ENCODE measurements around the gene POLR3K. TPM values are rescaled to one million over a fixed set of nuclear protein-coding genes. Genes with fewer than 3 reads are reported as not detected.
A peak's percentile ranks its signal among the peaks of the same experiment; 100 is the strongest.
"Not testable (repeated sequence)": the region's sequence is repeated elsewhere in the genome, so short reads cannot be mapped to it uniquely, and the experiment has no call there.

Gene POLR3K
- total RNA-seq, 1 donor from 2014 or later: 12.2 TPM

- not testable (repeated sequence) for H3K27ac Mint-ChIP-seq (ENCODE audit: unreplicated experiment); H3K9me3 Mint-ChIP-seq (ENCODE audit: unreplicated experiment); DNase-seq (ENCODE audit: low read depth); H3K4me3 ChIP-seq (ENCODE audit: insufficient read depth, low read depth, low read length); H3K4me2 ChIP-seq (ENCODE audit: low read length); H4K20me1 ChIP-seq (ENCODE audit: insufficient read depth, low read length); H3K9me3 ChIP-seq (ENCODE audit: insufficient read depth, low read depth, low read length); H3K79me2 ChIP-seq (ENCODE audit: insufficient read depth, low read length); H3K4me1 ChIP-seq (ENCODE audit: insufficient read depth, low read length); H3K27me3 Mint-ChIP-seq (ENCODE audit: low read depth, unreplicated experiment); H3K36me3 ChIP-seq (ENCODE audit: insufficient read depth, low read length); H3K36me3 Mint-ChIP-seq (ENCODE audit: low read depth, unreplicated experiment); H3K27me3 ChIP-seq (ENCODE audit: insufficient read depth, low read length); H3K4me3 Mint-ChIP-seq (ENCODE audit: unreplicated experiment); FAIRE-seq; H3K27ac ChIP-seq (ENCODE audit: low read depth, low read length); H3K4me1 Mint-ChIP-seq (ENCODE audit: low read depth, unreplicated experiment); H2AFZ ChIP-seq (ENCODE audit: low read depth, low read length); H3K9ac ChIP-seq (ENCODE audit: low read length)
- peak; percentile 35 for TF ChIP-seq CTCF (IDR thresholded peaks at IDR 0.05; ENCODE audit: insufficient read depth, low read depth, low read length)
Measured at GRCh38 chr16:10772-11171, 42.6 kb downstream of the POLR3K start.

GRCh38 chr16:9903-10665 lies 43.3 kb downstream of the POLR3K start:
- Mint-ChIP-seq H3K4me3 (ENCODE audit: unreplicated experiment) (peak overlapping the region; percentile 79), H3K4me1 (ENCODE audit: low read depth, unreplicated experiment) (no peaks in the 10 kb centered on the region), H3K27ac (ENCODE audit: unreplicated experiment) (no peak overlapping the region), H3K27me3 (ENCODE audit: low read depth, unreplicated experiment) (no peaks in the 10 kb centered on the region), H3K9me3 (ENCODE audit: unreplicated experiment) (no peaks in the 10 kb centered on the region), H3K36me3 (ENCODE audit: low read depth, unreplicated experiment) (no peaks in the 10 kb centered on the region)
- Histone ChIP-seq H3K9ac (ENCODE audit: low read length) (no peak overlapping the region), H3K9me3 (ENCODE audit: insufficient read depth, low read depth, low read length) (no peaks in the 10 kb centered on the region), H3K4me1 (ENCODE audit: insufficient read depth, low read length) (no peaks in the 10 kb centered on the region), H3K36me3 (ENCODE audit: insufficient read depth, low read length) (no peaks in the 10 kb centered on the region), H3K27me3 (ENCODE audit: insufficient read depth, low read length) (no peaks in the 10 kb centered on the region), H4K20me1 (ENCODE audit: insufficient read depth, low read length) (no peaks in the 10 kb centered on the region), H3K4me2 (ENCODE audit: low read length) (peak overlapping the region; percentile 36), H3K4me3 (ENCODE audit: insufficient read depth, low read depth, low read length) (peak overlapping the region; percentile 33), H2AFZ (ENCODE audit: low read depth, low read length) (no peak overlapping the region), H3K79me2 (ENCODE audit: insufficient read depth, low read length) (no peaks in the 10 kb centered on the region), H3K27ac (ENCODE audit: low read depth, low read length) (no peak overlapping the region)
- TF ChIP-seq EZH2 (IDR thresholded peaks at IDR 0.05; ENCODE audit: insufficient read depth, low read length): no peak
- TF ChIP-seq CTCF (IDR thresholded peaks at IDR 0.05; ENCODE audit: insufficient read depth, low read depth, low read length): no peak
- no peak for FAIRE-seq
- DNase-seq (ENCODE audit: low read depth): no peak

Small RNAs within 50 kb of the gene (microRNA-seq; reads per million reads assigned to microRNA genes)
- not detected for gene MIR6859-4

Other genes starting within 250 kb of the POLR3K start
- 34.1 and 35.9 TPM in 2 replicates for gene SNRNP25, start 220 bp upstream of the POLR3K start, total RNA-seq
- 45.6 and 55.5 TPM in 2 replicates for gene RHBDF1, start 19.0 kb upstream of the POLR3K start, total RNA-seq
- gene MPG, start 24.6 kb upstream of the POLR3K start, total RNA-seq: 56.5 and 62.7 TPM in 2 replicates
- gene NPRL3, start 85.1 kb upstream of the POLR3K start, total RNA-seq: 23.5 and 29.0 TPM in 2 replicates
- not detected in 2 replicates for gene HBZ, start 99.0 kb upstream of the POLR3K start, total RNA-seq
- gene HBM, start 112.4 kb upstream of the POLR3K start, total RNA-seq: not detected in 2 replicates
- gene HBA2, start 119.3 kb upstream of the POLR3K start, total RNA-seq: 1.4 TPM in 1 of 2 replicates, not detected in the other
- gene HBA1, start 123.1 kb upstream of the POLR3K start, total RNA-seq: 1.6 TPM in 1 of 2 replicates, not detected in the other
- gene HBQ1, start 126.9 kb upstream of the POLR3K start, total RNA-seq: 2.7 and 4.7 TPM in 2 replicates
- 70.2 and 74.1 TPM in 2 replicates for gene LUC7L, start 175.8 kb upstream of the POLR3K start, total RNA-seq
- gene FAM234A, start 181.2 kb upstream of the POLR3K start, total RNA-seq: 70.8 and 88.7 TPM in 2 replicates
- gene RGS11, start 222.3 kb upstream of the POLR3K start, total RNA-seq: 2.7 and 2.8 TPM in 2 replicates
- 3.3 and 5.0 TPM in 2 replicates for gene ARHGDIG, start 227.0 kb upstream of the POLR3K start, total RNA-seq
- gene PDIA2, start 229.6 kb upstream of the POLR3K start, total RNA-seq: 1.2 and 1.5 TPM in 2 replicates